H1 (cell line): ENCODE data around the gene SPAG5. TPM values are rescaled to one million over a fixed set of nuclear protein-coding genes. Genes with fewer than 3 reads are reported as not detected.

Source experiments
- HDAC6 ChIP-seq: IDR thresholded peaks from one replicate; pipeline ENCODE4 v1.7.1; 2012; ENCODE audit warnings: low read depth, mild to moderate bottlenecking, inconsistent platforms, low read length, moderate library complexity
- polyA plus RNA-seq, 7 experiments: library from polyadenylated mRNA; depleted of rRNA in 3 of 7; stranded (reverse) in 5 of 7; unstranded in 2 of 7; fragments of >200 nt in 5 of 7; fragments of 200-250 nt in 2 of 7; gene quantifications; 1 replicate in 5 of 7; 2 replicates in 1 of 7; 4 replicates in 1 of 7; pipeline versions ENCODE4 v1.2.1 to v1.2.3, GENCODE V29; 2011 to 2013; ENCODE audit warnings: missing spikeins in 2 of 7, mixed read lengths in 2 of 7
- total RNA-seq: library from RNA; stranded (reverse); fragmentation: NEBNext Ultra II Directional; extraction: Animal tissue kit (Norgen Biotek cat#: 25700); gene quantifications from 2 replicates; pipeline ENCODE4 v1.2.1, GENCODE V29; 2021
- TF ChIP-seq, protein P1 (sequence below): IDR thresholded peaks from 2 replicates; pipeline ENCODE4 v1.6.1; 2011; ENCODE audit warnings: low read depth, mild to moderate bottlenecking, low read length; ENCODE audit not compliant: insufficient read depth

SPAG5 gene
- total and polyA plus RNA-seq, 2 of the 8 experiments (the other 6 are each of a cell fraction or from before 2014, with no cell fraction given): 57.1 to 129 TPM

DNA sequence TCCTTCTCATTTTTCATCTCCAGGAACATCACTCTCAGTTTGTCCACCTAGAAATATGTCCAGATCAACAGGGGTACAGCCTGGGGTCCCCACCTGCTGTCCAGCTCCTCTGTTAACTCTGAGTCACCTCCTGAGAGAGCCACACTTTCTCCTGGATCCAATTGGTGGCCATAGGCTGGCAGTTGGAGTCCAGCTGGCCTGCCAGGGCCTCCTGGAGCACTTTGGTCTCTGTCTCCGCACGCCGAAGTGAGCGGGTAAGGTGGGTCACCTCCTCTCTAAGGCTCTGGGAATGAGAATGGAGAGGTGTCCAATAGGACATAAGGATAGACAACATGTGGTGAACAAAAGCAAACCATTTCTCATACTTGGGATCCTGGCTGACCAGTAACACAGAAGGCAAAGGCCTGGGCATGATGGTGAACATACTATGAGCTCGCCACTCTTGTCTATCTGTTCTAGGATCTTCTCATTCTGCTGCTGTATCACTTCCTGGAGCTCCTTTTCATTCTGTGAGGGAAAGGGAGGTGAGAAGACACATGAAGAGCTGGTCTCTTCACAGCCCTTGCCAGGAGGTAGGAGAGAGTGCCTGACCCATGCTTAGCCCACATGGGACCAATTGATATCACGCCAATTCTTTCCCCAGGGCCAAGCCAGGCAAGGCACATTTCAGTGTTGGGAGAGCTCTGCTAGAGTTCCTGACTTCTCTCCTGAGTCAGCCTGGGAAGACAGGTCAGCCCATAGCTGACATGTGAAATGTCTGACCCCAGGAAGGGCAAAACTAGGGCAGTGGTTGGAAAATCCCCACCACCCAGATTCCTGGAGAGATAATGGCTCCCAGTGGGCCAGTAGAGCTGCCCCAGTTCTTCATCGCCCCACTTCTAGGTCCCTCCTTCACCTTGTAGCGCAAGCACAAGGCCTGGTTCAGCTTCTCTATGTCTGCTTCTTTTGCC, 20.3 kb downstream of the SPAG5 start (continued):
- TF ChIP-seq, protein P1, sequence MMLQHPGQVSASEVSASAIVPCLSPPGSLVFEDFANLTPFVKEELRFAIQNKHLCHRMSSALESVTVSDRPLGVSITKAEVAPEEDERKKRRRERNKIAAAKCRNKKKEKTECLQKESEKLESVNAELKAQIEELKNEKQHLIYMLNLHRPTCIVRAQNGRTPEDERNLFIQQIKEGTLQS: no peak
- no peak for TF ChIP-seq HDAC6
